Smooth muscle cell (in vitro differentiated cells): Measurements from ENCODE around the gene DHRS3. TPM values are rescaled to one million over a fixed set of nuclear protein-coding genes. Genes with fewer than 3 reads are reported as not detected.

Experiments
- DNase-seq: peaks from one replicate; lab custom pipeline; 2025; ENCODE audit not compliant: unreplicated experiment; lab: John Stamatoyannopoulos, UW
- H2AFZ ChIP-seq: fragments of 200-600 bp; sonication (generic); 2 replicates; pipeline ENCODE4 v1.6.0; 2016; ENCODE audit warnings: antibody characterized with exemption, low read depth, mild to moderate bottlenecking
- H3F3A ChIP-seq: fragments of 200-600 bp; sonication (generic); 2 replicates; pipeline ENCODE4 v1.6.0; 2017; ENCODE audit warnings: antibody characterized with exemption, low read depth
- H3K27ac ChIP-seq: fragments of 200-600 bp; sonication (generic); 2 replicates; pipeline ENCODE4 v1.5.1; 2016; ENCODE audit warnings: low read depth, mild to moderate bottlenecking
- H3K27me3 ChIP-seq: fragments of 200-600 bp; sonication (generic); 2 replicates; pipeline ENCODE4 v1.6.1; 2016; ENCODE audit warnings: low read depth, mild to moderate bottlenecking
- H3K36me3 ChIP-seq: fragments of 200-600 bp; sonication (generic); 2 replicates; pipeline ENCODE4 v1.5.1; 2016; ENCODE audit warnings: low read depth
- H3K4me1 ChIP-seq: fragments of 200-600 bp; sonication (generic); 2 replicates; pipeline ENCODE4 v1.5.1; 2016; ENCODE audit warnings: low read depth
- H3K4me2 ChIP-seq: fragments of 200-600 bp; sonication (generic); 2 replicates; pipeline ENCODE4 v1.6.0; 2016; ENCODE audit warnings: mild to moderate bottlenecking
- H3K4me3 ChIP-seq: fragments of 200-600 bp; sonication (generic); 2 replicates; pipeline ENCODE4 v1.5.1; 2016; ENCODE audit warnings: mild to moderate bottlenecking
- H3K79me2 ChIP-seq: fragments of 200-600 bp; sonication (generic); 2 replicates; pipeline ENCODE4 v1.6.0; 2016; ENCODE audit warnings: low read depth, mild to moderate bottlenecking
- H3K9ac ChIP-seq: fragments of 200-600 bp; sonication (generic); 2 replicates; pipeline ENCODE4 v1.6.0; 2016; ENCODE audit warnings: low read depth
- H3K9me3 ChIP-seq: fragments of 200-600 bp; sonication (generic); replicated peaks from 2 replicates; pipeline ENCODE4 v1.5.1; 2016; ENCODE audit warnings: low read depth
- H4K20me1 ChIP-seq: fragments of 200-600 bp; sonication (generic); 2 replicates; pipeline ENCODE4 v1.6.0; 2016; ENCODE audit warnings: low read depth
- CTCF ChIP-seq: fragments of 200-600 bp; sonication (generic); IDR thresholded peaks from 2 replicates; pipeline ENCODE4 v1.5.1; 2017; ENCODE audit warnings: borderline replicate concordance, mild to moderate bottlenecking, antibody characterized with exemption; ENCODE audit not compliant: insufficient read depth, poor library complexity, severe bottlenecking
- WGBS: methylation state at CpG from one replicate; pipeline ENCODE4 v1.1.7; 2016; ENCODE audit warnings: low lambda C conversion rate; 5-methylcytosine and 5-hydroxymethylcytosine counted together
- polyA plus RNA-seq: library from polyadenylated mRNA; unstranded; fragments of >200 nt; fragmentation: Nextera tagmentation; extraction: Ambion mirVana; gene quantifications from 2 replicates; pipeline ENCODE4 v1.2.1, GENCODE V29; 2016
- total RNA-seq: library from RNA; depleted of rRNA; stranded (reverse); fragments of >200 nt; gene quantifications from 2 replicates; pipeline ENCODE4 v1.2.3, GENCODE V29; 2014

The DHRS3 gene
- total and polyA plus RNA-seq, 2 experiments from 2014 or later = 0.89 to 2.7 TPM

- Histone ChIP-seq H3K9me3 (no peaks in the 10 kb centered on the region), H3K27ac (no peak overlapping the region), H3K4me2 (no peak overlapping the region), H3K27me3 (peaks cover 3% of the 10 kb centered on the region), H2AFZ (no peak overlapping the region), H3K9ac (no peak overlapping the region), H3K4me3 (no peak overlapping the region), H3K4me1 (no peaks in the 10 kb centered on the region), H3F3A (no peaks in the 10 kb centered on the region), H3K79me2 (no peaks in the 10 kb centered on the region), H4K20me1 (no peaks in the 10 kb centered on the region), H3K36me3 (no peaks in the 10 kb centered on the region)
- WGBS = 67% methylated on average over 15 of the region's 15 CpGs
- TF ChIP-seq CTCF = no peak
- no peak for DNase-seq
These were observed 18.3 kb upstream of the DHRS3 start for GRCh38 chr1:12636098-12636950.

GRCh38 chr1:12634696-12635202 lies 16.7 kb upstream of the DHRS3 start:
- no peak for DNase-seq
- TF ChIP-seq CTCF = no peak
- H3K9ac ChIP-seq = no peak overlapping the region
- no peaks in the 10 kb centered on the region for H3K4me1 ChIP-seq
- H3K9me3 ChIP-seq = no peaks in the 10 kb centered on the region
- no peaks in the 10 kb centered on the region for H3F3A ChIP-seq
- H3K79me2 ChIP-seq = no peaks in the 10 kb centered on the region
- no peak overlapping the region for H3K4me2 ChIP-seq
- no peak overlapping the region for H3K4me3 ChIP-seq
- H2AFZ ChIP-seq = no peak overlapping the region
- no peaks in the 10 kb centered on the region for H3K36me3 ChIP-seq
- no peak overlapping the region for H3K27ac ChIP-seq
- no peaks in the 10 kb centered on the region for H4K20me1 ChIP-seq
- H3K27me3 ChIP-seq = peaks cover 10% of the 10 kb centered on the region
- WGBS = 87% methylated on average over 18 of the region's 18 CpGs

GRCh38 chr1:12634156-12634555 lies 16.1 kb upstream of the DHRS3 start:
- no peaks in the 10 kb centered on the region for H4K20me1 ChIP-seq
- DNase-seq = no peak
- H3F3A ChIP-seq = no peaks in the 10 kb centered on the region
- peaks cover 16% of the 10 kb centered on the region for H3K27me3 ChIP-seq
- no peak overlapping the region for H3K4me2 ChIP-seq
- H2AFZ ChIP-seq = no peak overlapping the region
- H3K9me3 ChIP-seq = no peaks in the 10 kb centered on the region
- no peak for TF ChIP-seq CTCF
- H3K4me3 ChIP-seq = no peak overlapping the region
- no peak overlapping the region for H3K9ac ChIP-seq
- H3K4me1 ChIP-seq = no peaks in the 10 kb centered on the region
- no peaks in the 10 kb centered on the region for H3K36me3 ChIP-seq
- no peaks in the 10 kb centered on the region for H3K79me2 ChIP-seq
- 72% methylated on average over 8 of the region's 8 CpGs for WGBS
- no peak overlapping the region for H3K27ac ChIP-seq
